NCI-H187 (cell line): ENCODE results near the gene DENND4C.
A peak's percentile ranks its signal among the peaks of the same experiment; 100 is the strongest.
"Not testable (repeated sequence)": the region's sequence is repeated elsewhere in the genome, so short reads cannot be mapped to it uniquely, and the experiment has no call there.

Source experiments
- DNase-seq, 2 experiments: peaks; one replicate each; lab custom pipeline; 2025; lab: John Stamatoyannopoulos, UW

Gene DENND4C

DNA sequence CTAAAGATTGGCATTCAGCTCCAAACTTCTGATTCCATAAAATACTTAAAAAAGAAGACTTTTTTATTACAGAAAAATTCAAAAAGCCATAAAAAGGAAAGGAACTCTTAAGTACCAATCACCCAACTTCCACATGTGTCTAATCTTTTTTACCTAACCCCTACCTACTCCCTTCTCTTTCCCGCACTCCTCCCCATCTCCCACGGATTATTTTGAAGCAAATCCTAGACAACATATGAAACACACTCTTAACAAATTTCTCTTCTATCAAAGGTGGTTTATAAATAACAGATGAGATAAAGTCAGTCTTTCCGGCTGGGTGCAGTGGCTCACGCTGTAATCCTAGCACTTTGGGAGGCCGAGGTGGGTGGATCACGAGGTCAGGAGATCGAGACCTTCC, 5.9 kb upstream of the DENND4C start:
- DNase-seq: no peak

- peak; percentile 57 to 58 for DNase-seq
Measured at GRCh38 chr9:19229595-19230354, 718 bp upstream of the DENND4C start.

DNA sequence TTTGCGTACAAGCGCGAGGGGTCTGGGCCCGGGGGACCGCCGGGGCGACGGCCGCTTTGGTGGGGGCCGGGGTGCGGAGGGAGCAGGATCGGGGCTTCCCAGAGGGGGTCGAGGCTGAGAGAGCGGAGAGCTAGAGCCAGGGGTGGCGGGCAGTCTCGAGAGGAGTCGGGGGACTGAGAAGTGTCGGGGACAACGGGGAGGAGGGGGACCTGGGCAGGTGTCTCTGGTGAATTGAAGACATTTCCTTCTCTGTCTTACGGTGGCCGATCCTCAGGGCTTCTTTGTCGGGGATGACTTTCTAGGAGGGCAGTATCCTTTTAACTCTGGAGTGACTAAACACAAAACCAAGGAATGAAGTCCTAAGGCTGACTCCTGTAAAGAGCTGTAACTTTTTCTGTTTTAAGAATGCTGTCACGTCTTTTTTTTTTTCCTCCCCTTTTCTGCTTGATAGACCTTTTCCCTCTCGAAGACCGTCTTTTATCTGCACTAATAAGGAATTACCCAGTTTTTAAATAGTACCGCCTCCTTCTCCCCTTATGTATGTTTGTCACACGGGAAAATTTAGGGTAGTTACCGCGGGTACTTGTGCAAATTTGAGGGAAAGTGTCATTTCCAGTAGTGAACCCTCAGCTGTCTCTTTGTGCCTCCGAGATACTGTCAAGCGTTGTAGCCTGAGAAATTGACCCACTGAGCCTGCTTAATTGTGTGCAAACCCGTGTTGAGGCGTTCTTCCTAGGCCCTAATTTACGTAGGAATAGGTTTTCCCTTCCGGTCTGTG, 822 bp downstream of the DENND4C start:
- DNase-seq: peak in 1 of 2 experiments; percentile 32

- DNase-seq: no peak
Measured at GRCh38 chr9:19231904-19232822, 1.7 kb downstream of the DENND4C start.

DNA sequence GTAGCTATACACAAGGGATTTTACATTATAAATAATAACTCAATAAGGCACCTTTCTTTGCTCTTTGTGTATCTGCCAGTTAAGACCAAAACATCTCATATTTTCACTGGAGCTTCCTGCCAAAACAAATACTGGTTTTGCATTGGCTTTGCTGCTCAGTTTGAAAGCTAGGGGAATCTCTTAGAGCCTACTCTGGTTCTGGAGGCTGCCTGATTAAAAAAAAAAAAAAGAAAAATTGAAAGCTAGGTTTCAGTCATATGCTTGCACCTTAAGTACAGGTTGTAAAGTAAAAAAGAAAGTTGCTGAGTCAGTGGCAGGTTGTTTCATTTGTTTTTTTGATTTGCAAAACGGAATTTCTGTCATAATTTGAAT, 2.3 kb downstream of the DENND4C start:
- no peak for DNase-seq

- DNase-seq: no peak
Measured at GRCh38 chr9:19233344-19233743, 2.9 kb downstream of the DENND4C start.

- DNase-seq: no peak
Measured at GRCh38 chr9:19239955-19240354, 9.5 kb downstream of the DENND4C start.

DNA sequence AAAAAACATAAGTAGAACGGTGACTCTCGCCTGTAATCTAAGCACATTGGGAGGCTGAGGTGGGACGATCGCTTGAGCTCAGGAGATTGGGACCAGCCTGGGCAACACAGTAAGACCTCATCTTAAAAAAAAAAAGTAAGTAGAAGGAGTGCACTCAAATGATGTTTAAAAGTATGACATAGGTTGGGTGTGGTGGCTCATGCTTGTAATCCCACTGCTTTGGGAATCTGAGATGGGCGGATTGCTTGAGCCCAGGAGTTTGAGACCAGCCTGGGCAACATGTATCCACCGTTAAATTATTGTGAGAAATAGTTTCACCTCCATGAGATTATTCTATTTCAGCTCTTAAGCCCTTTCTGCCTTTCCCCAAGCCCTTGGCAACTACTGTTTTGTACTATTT, 11.2 kb downstream of the DENND4C start:
- DNase-seq: no peak

- DNase-seq: no peak
Measured at GRCh38 chr9:19243366-19244033, 13.0 kb downstream of the DENND4C start.

DNA sequence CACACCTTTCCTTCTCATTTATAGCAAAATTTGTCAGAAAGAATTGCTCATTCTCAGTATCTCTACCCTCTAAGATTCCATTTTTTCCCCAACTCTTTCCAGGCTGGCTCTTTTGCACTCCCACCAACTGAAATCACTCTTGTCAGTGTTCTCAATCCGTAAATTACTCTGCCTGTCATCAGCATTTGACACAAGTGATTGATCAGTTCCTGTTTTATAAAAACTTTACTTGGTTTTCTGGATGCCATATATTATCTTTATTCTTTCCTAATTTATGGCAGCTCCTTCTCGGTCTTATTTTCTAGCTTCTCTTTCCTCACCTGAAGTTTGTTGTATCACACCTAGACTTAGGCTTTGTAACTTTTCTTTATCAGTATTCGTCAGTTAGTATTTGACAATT, 16.4 kb downstream of the DENND4C start:
- DNase-seq: no peak

GRCh38 chr9:19247420-19247819, 16.9 kb downstream of the DENND4C start:
- DNase-seq: no peak

- DNase-seq: not testable (repeated sequence)
Measured at GRCh38 chr9:19250346-19250745, 19.9 kb downstream of the DENND4C start.

DNA sequence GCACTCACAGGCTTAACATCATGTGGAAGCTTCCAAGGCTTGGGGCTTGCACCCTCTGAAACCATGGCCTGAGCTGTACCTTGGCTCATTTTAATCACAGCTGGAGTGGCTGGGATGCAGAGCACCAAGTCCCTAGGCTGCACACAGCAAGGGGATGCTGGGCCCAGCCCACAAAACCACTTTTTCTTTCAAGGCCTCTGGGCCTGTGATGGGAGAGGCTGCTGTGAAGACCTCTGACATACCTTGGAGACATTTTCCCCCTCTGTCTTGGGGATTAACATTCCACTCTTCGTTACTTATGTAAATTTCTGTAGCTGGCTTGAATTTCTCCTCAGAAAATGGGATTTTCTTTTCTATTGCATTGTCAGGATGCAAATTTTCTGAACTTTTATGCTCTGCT, 20.7 kb downstream of the DENND4C start:
- not testable (repeated sequence) for DNase-seq

DNA sequence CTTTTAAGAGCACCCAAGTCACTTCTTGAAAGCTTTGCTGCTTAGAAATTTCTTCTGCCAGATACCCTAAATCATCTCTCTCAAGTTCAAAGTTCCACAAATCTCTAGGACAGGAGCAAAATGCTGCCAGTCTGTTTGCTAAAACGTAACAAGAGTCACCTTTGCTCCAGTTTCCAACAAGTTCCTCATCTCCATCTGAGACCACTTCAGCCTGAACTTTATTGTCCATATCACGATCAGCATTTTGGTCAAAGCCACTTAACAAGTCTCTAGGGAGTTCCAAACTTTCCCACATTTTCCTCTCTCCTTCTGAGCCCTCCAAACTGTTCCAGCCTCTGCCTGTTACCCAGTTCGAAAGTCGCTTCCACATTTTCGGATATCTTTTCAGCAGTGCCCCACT, 21.1 kb downstream of the DENND4C start:
- not testable (repeated sequence) for DNase-seq

GRCh38 chr9:19252174-19252884, 21.8 kb downstream of the DENND4C start:
- DNase-seq: no peak

GRCh38 chr9:19252885-19253219, 22.4 kb downstream of the DENND4C start:
- DNase-seq: no peak

- DNase-seq: no peak
Measured at GRCh38 chr9:19255112-19255511, 24.6 kb downstream of the DENND4C start.

DNA sequence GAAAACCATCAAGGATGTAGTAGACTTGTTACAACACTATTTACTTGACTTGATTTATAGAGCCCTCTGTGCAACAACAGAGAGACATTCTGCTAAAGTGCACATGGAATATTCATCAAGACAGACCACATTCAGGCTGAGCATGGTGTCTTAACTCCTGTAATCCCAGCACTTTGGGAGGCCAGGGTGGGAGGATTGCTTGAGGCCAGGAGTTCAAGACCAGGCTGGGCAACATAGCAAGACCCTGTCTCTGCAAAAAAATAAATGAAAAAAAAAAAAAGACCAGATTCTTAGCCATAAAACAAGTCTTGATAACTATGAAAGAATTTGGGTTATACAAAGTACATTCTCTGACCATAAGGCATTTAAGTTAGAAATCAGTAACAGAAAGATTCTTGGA, 25.3 kb downstream of the DENND4C start:
- DNase-seq: no peak

DNA sequence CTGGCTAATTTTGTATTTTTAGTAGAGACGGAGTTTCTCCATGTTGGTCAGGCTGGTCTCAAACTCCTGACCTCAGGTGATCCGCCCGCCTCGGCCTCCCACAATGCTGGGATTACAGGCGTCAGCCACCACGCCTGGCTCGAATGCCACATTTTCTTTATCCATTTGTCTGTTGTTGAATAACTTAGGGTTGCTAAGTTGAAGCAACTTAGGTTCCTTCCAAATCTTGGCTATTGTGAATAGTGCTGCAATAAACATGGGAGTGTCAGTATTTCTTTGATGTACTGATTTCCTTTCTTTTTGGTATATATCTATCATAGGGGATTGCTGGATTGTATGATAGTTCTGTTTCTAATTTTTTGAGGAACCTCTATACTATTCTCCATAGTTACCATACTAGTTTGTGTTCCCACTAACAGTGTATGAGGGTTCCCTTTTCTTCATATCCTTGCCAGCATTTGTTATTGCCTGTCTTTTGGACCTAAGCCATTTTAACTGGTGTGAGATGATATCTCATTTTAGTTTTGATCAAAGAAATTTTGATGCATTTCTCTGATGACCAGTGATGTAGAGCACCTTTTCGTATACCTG, 29.3 kb downstream of the DENND4C start:
- not testable (repeated sequence) for DNase-seq

- not testable (repeated sequence) for DNase-seq
Measured at GRCh38 chr9:19265602-19266001, 35.1 kb downstream of the DENND4C start.
